Measurements from ENCODE around the gene ATP5IF1. TPM values are rescaled to one million over a fixed set of nuclear protein-coding genes. Genes with fewer than 3 reads are reported as not detected.

The ATP5IF1 gene
- total RNA-seq, 2 experiments from 2014 or later, result 77.4 to 78.0 TPM

- DNase-seq (no peak), ATAC-seq (ENCODE audit: poor library complexity) (no peak)
- ChIA-PET POLR2A (interaction anchor here (0.9 kb wide), 1 partner anchor 11 kb away, joined by 3 read pairs; no protein-coding TSS in a partner anchor), CTCF (interaction anchor here (0.6 to 1.2 kb wide), 2 partner anchors 12 to 338 kb away, joined by 4 to 5 read pairs; no protein-coding TSS in a partner anchor)
- peaks cover 5 to 25% of the 10 kb centered on the region in 2 experiments for H3K9me3 ChIP-seq (ENCODE audit: control insufficient read depth in 1 of 2, insufficient read depth in 1 of 2, low read length in 2 of 2)
- Mint-ChIP-seq H3K4me3 (no peak overlapping the region), H3K9me3 (peaks cover 4% of the 10 kb centered on the region), H3K27me3 (no peaks in the 10 kb centered on the region), H3K36me3 (ENCODE audit: low read depth) (peaks cover 54% of the 10 kb centered on the region), H3K4me1 (ENCODE audit: low read depth) (peaks cover 40% of the 10 kb centered on the region), H3K27ac (no peak overlapping the region)
- no peaks in the 10 kb centered on the region for H3K27me3 ChIP-seq (ENCODE audit: control insufficient read depth in 1 of 2, insufficient read depth in 2 of 2, low read length in 2 of 2)
- H3K36me3 ChIP-seq (ENCODE audit: insufficient read depth, low read length), result peaks cover 34% of the 10 kb centered on the region
- no peak overlapping the region for H3K27ac ChIP-seq (ENCODE audit: low read depth in 1 of 2, low read length in 2 of 2)
- peaks cover 47% of the 10 kb centered on the region for H3K4me1 ChIP-seq (ENCODE audit: insufficient read depth, low read length)
- intact Hi-C loops (cut with DNase I, micrococcal nuclease), result loop anchor here in 1 of 2 experiments (5.0 kb wide), 1 partner anchor 89 kb away; no protein-coding TSS in a partner anchor
- no peak for TF ChIP-seq CTCF (IDR thresholded peaks at IDR 0.05)
- no peak overlapping the region for H3K4me3 ChIP-seq (ENCODE audit: low read length)
Measured at GRCh38 chr1:28196330-28196729, 39.6 kb upstream of the ATP5IF1 start.

GRCh38 chr1:28197682-28198415 lies 38.1 kb upstream of the ATP5IF1 start:
- peaks cover 37% of the 10 kb centered on the region for H3K36me3 ChIP-seq (ENCODE audit: insufficient read depth, low read length)
- H3K36me3 Mint-ChIP-seq (ENCODE audit: low read depth), result peaks cover 61% of the 10 kb centered on the region
- no peak overlapping the region for H3K27ac Mint-ChIP-seq
- peaks cover 5 to 25% of the 10 kb centered on the region in 2 experiments for H3K9me3 ChIP-seq (ENCODE audit: control insufficient read depth in 1 of 2, insufficient read depth in 1 of 2, low read length in 2 of 2)
- peaks cover 47% of the 10 kb centered on the region for H3K4me1 ChIP-seq (ENCODE audit: insufficient read depth, low read length)
- no peak overlapping the region for H3K4me3 Mint-ChIP-seq
- H3K9me3 Mint-ChIP-seq, result peaks cover 4% of the 10 kb centered on the region
- CTCF ChIA-PET, result no interaction called here
- H3K4me1 Mint-ChIP-seq (ENCODE audit: low read depth), result peaks cover 40% of the 10 kb centered on the region
- POLR2A ChIA-PET, result no interaction called here
- H3K27me3 Mint-ChIP-seq, result no peaks in the 10 kb centered on the region
- H3K4me3 ChIP-seq (ENCODE audit: low read length), result no peak overlapping the region
- ATAC-seq (ENCODE audit: poor library complexity) (no peak), DNase-seq (no peak)
- no peak for TF ChIP-seq CTCF (IDR thresholded peaks at IDR 0.05)
- no peak overlapping the region for H3K27ac ChIP-seq (ENCODE audit: low read depth in 1 of 2, low read length in 2 of 2)
- intact Hi-C loops (cut with DNase I, micrococcal nuclease), result loop anchor here in 1 of 2 experiments (5.0 kb wide), 1 partner anchor 91 kb away; no protein-coding TSS in a partner anchor
- no peaks in the 10 kb centered on the region for H3K27me3 ChIP-seq (ENCODE audit: control insufficient read depth in 1 of 2, insufficient read depth in 2 of 2, low read length in 2 of 2)

GRCh38 chr1:28199328-28200233 lies 36.3 kb upstream of the ATP5IF1 start:
- H3K27me3 ChIP-seq (ENCODE audit: control insufficient read depth in 1 of 2, insufficient read depth in 2 of 2, low read length in 2 of 2), result no peaks in the 10 kb centered on the region
- DNase-seq, result peak; percentile 12 to 91 (median 42)
- intact Hi-C loops (cut with DNase I, micrococcal nuclease), result loop anchor here in 1 of 2 experiments (5.0 kb wide), 1 partner anchor 92 kb away; no protein-coding TSS in a partner anchor
- ATAC-seq (ENCODE audit: poor library complexity), result peak; percentile 92
- peaks cover 5 to 25% of the 10 kb centered on the region in 2 experiments for H3K9me3 ChIP-seq (ENCODE audit: control insufficient read depth in 1 of 2, insufficient read depth in 1 of 2, low read length in 2 of 2)
- Mint-ChIP-seq H3K36me3 (ENCODE audit: low read depth) (peaks cover 73% of the 10 kb centered on the region), H3K27ac (peak overlapping the region; percentile 67), H3K4me1 (ENCODE audit: low read depth) (peaks cover 40% of the 10 kb centered on the region), H3K9me3 (peaks cover 4% of the 10 kb centered on the region), H3K27me3 (no peaks in the 10 kb centered on the region), H3K4me3 (peak overlapping the region; percentile 78)
- H3K36me3 ChIP-seq (ENCODE audit: insufficient read depth, low read length), result peaks cover 50% of the 10 kb centered on the region
- CTCF ChIA-PET, result interaction anchor here (0.8 to 1.3 kb wide), 3 partner anchors 10 to 312 kb away, joined by 3 read pairs; no protein-coding TSS in a partner anchor
- peaks cover 46% of the 10 kb centered on the region for H3K4me1 ChIP-seq (ENCODE audit: insufficient read depth, low read length)
- POLR2A ChIA-PET, result interaction anchor here (0.7 to 1.2 kb wide), 4 partner anchors 30 to 113 kb away, joined by 3 to 7 read pairs (median 4); partner anchors contain the start of genes ATP5IF1 and EYA3
- H3K4me3 ChIP-seq (ENCODE audit: low read length), result no peak overlapping the region
- peak overlapping the region; percentile 11 to 30 for H3K27ac ChIP-seq (ENCODE audit: low read depth in 1 of 2, low read length in 2 of 2)
- no peak for TF ChIP-seq CTCF (IDR thresholded peaks at IDR 0.05)
